Fibroblast of the aortic adventitia (primary cell): ENCODE data around the gene ACSL4. TPM values are rescaled to one million over a fixed set of nuclear protein-coding genes. Genes with fewer than 3 reads are reported as not detected.
"Not testable (repeated sequence)": the region's sequence is repeated elsewhere in the genome, so short reads cannot be mapped to it uniquely, and the experiment has no call there.

Experiments
- DNase-seq: peaks from one replicate; pipeline ENCODE4 v3.0.0-alpha.2; 2010; ENCODE audit warnings: low read depth
- H3K4me3 ChIP-seq: 2 replicates; pipeline ENCODE4 v1.5.1; 2011; ENCODE audit warnings: low read depth, mild to moderate bottlenecking, control low read depth, low read length, moderate library complexity
- CTCF ChIP-seq: IDR thresholded peaks from 2 replicates; pipeline ENCODE4 v1.5.1; 2011; ENCODE audit warnings: mild to moderate bottlenecking, low read length, control low read depth, inconsistent platforms; ENCODE audit not compliant: insufficient read depth
- total RNA-seq: library from RNA; depleted of rRNA; stranded (reverse); fragments of >200 nt; gene quantifications from 2 replicates; pipeline ENCODE4 v1.2.3, GENCODE V29; 2012; ENCODE audit warnings: low replicate concordance

Gene ACSL4
- total RNA-seq, 1 donor = 82.2 TPM

GRCh38 chrX:109656774-109657173, 76.3 kb downstream of the ACSL4 start:
- H3K4me3 ChIP-seq = no peak overlapping the region
- TF ChIP-seq CTCF = no peak
- DNase-seq = no peak

DNA sequence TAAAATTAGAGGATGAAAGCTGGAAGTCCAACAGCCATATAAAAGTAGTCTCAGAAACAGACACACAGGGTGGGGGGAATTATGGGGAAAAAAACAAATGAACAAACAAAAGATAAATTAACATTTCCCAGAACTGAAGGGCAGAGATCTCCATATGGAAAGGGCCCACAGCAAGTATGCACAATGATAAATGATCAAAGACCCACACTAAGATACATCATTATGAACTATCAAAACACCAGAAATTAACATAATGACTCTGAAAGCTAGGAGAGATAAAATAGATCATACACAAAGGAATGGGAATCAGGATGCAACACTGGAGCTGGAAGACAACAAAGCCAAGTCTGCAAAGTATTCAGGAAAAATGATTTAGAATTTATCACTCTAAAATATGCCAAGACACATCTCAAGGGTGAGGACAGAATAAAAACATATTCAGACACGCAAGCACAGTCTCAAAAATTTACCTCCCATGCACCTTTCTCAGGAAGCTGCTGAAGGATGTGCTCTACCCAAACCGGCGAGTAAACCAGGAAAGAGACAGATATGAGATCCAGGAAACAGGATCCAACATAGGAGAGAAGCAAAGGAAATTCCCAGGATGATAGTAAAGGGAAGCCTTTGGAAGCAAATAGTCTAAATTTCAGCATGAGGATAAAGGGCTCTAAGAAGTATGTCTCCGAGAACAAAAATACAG, 77.4 kb downstream of the ACSL4 start:
- no peak for DNase-seq
- no peak overlapping the region for H3K4me3 ChIP-seq
- no peak for TF ChIP-seq CTCF

DNA sequence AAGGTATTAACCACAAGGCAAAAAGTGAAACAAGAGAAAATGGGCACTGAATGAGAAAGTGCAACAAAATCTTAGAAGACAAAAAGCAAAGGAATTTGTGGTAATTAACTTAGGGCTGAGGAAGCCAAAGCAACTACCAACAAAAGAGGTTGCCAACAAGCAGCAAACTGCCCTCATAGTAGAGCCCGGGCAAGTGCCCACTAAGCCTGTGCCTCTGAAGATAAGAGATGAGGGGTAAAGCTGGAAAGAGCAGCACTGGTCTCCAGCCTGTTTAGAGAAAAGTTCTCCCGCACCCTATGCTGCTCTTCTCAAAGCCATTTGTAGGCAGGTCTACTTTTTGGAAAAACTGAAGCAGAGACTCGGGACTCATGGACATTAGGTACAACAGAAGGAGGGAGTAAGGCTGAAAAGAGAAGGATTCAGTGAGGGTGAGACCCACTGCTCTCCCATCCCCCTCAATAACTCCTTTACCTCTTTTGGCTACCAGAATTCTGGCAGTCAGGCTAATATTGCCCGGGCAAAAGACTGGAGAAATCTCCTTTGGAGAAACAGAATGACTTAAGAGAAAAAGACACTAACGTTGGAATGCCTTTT, 78.4 kb downstream of the ACSL4 start:
- no peak for DNase-seq
- no peak for TF ChIP-seq CTCF
- H3K4me3 ChIP-seq = no peak overlapping the region

GRCh38 chrX:109644671-109645070, 88.4 kb downstream of the ACSL4 start:
- not testable (repeated sequence) for DNase-seq, H3K4me3 ChIP-seq

DNA sequence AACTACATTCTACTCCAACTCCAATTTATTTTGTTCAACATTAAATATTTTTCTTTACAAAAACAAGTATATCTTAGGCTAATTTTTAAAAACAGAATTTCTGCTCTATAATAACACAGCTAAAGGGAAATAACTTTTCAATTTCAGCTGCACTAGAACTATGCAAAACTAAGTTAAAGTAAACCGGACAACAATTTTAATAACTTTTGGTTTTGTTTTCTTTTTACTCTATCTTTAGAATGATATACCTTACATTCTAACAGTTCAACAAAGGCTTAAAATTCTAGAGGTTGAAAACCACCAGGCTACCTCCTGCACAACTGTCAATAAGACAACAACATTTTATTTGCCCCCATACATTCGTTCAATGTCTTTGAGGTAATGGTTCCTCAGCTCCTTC, 89.4 kb downstream of the ACSL4 start:
- no peak for DNase-seq
- H3K4me3 ChIP-seq = no peak overlapping the region
- no peak for TF ChIP-seq CTCF

GRCh38 chrX:109638158-109638557, 94.9 kb downstream of the ACSL4 start:
- DNase-seq = no peak
- H3K4me3 ChIP-seq = no peak overlapping the region
- no peak for TF ChIP-seq CTCF

DNA sequence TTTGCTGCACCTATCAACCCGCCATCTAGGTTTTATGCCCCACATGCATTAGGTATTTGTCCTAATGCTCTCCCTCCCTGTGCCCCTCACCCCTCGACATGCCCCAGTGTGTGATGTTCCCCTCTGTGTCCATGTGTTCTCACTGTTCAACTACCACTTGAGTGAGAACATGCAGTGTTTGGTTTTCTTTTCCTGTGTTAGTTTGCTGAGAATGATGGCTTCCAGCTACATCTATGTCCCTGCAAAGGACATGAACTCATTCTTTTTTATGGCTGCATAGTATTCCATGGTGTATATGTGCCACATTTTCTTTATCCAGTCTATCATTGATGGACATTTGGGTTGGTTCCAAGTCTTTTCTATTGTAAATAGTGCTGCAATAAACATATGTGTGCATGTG, 95.6 kb downstream of the ACSL4 start:
- not testable (repeated sequence) for DNase-seq, H3K4me3 ChIP-seq

GRCh38 chrX:109635146-109635545, 97.9 kb downstream of the ACSL4 start:
- no peak overlapping the region for H3K4me3 ChIP-seq
- peak; percentile 55 for TF ChIP-seq CTCF
- DNase-seq = peak; percentile 16
